B cell (primary cell): ENCODE results near the gene NWD2. TPM values are rescaled to one million over a fixed set of nuclear protein-coding genes. Genes with fewer than 3 reads are reported as not detected.

Experiments used
- ATAC-seq: fragments of 200-7000 bp; cut with Tn5 transposase; one replicate; pipeline ENCODE4 v1.10.0; 2021; ENCODE audit warnings: low read depth, mild to moderate bottlenecking, moderate number of reproducible peaks, moderate library complexity
- CTCF ChIA-PET: fragments of 350-600 bp; sonication (Branson Sonifier 250); formaldehyde crosslinking; loops from one replicate; lab custom pipeline; 2021; ENCODE audit warnings: antibody characterized with exemption, inconsistent platforms; lab: Charles Lee
- POLR2A ChIA-PET: fragments of 350-600 bp; sonication (Branson Sonifier 250); formaldehyde crosslinking; loops from one replicate; lab custom pipeline; 2021; ENCODE audit warnings: antibody characterized with exemption; lab: Charles Lee
- DNase-seq: peaks from one replicate; pipeline ENCODE4 v3.0.0; 2013
- H2AFZ ChIP-seq: 2 replicates; pipeline ENCODE4 v1.6.1; 2012; ENCODE audit warnings: mild to moderate bottlenecking, low read depth, low read length; ENCODE audit not compliant: insufficient read depth, poor library complexity, severe bottlenecking
- H3K27ac ChIP-seq, 2 donors: 1 replicate in 1 of 2; 2 replicates in 1 of 2; pipeline ENCODE4 v1.5.1; 2012 to 2013; ENCODE audit warnings: low read length in 2 of 2, mild to moderate bottlenecking in 2 of 2, moderate library complexity in 1 of 2
- H3K27me3 ChIP-seq, 4 experiments: fragments of 200-600 bp in 1 of 4; sonication (generic) in 1 of 4; replicated peaks in 1 of 4; 1 replicate in 2 of 4; 2 replicates in 2 of 4; pipeline versions ENCODE4 v1.6.1 to v1.7.0; 2013 to 2016; ENCODE audit warnings: low read length in 3 of 4, mild to moderate bottlenecking in 2 of 4, mixed read lengths in 1 of 4, moderate library complexity in 1 of 4; ENCODE audit not compliant: insufficient read depth in 4 of 4, control insufficient read depth in 3 of 4; ENCODE audit errors: control extremely low read depth in 1 of 4
- H3K36me3 ChIP-seq, 2 experiments: replicated peaks in 1 of 2; 1 replicate in 1 of 2; 2 replicates in 1 of 2; pipeline versions ENCODE4 v1.6.1 to v1.7.1; 2013; ENCODE audit warnings: low read length in 1 of 2; ENCODE audit not compliant: insufficient read depth in 2 of 2, control insufficient read depth in 1 of 2; ENCODE audit errors: control extremely low read depth in 1 of 2, extremely low read depth in 1 of 2
- H3K4me1 ChIP-seq, 2 donors: fragments of 200-600 bp in 1 of 2; sonication (generic) in 1 of 2; 1 replicate in 1 of 2; 2 replicates in 1 of 2; pipeline versions ENCODE4 v1.5.1 to v1.6.1; 2013 to 2017; ENCODE audit warnings: low read length in 2 of 2; ENCODE audit not compliant: control insufficient read depth in 2 of 2, insufficient read depth in 2 of 2
- H3K4me2 ChIP-seq: replicated peaks from 2 replicates; pipeline ENCODE3; 2012; ENCODE audit warnings: mild to moderate bottlenecking, low read depth, low read length; ENCODE audit not compliant: poor library complexity, severe bottlenecking
- H3K4me3 ChIP-seq, 5 experiments: fragments of 200-600 bp in 1 of 5; sonication (generic) in 1 of 5; 1 replicate in 3 of 5; 2 replicates in 2 of 5; pipeline versions ENCODE4 v1.5.1 to v1.7.0; 2011 to 2016; ENCODE audit warnings: low read length in 4 of 5, mild to moderate bottlenecking in 4 of 5, low read depth in 2 of 5, control low read depth in 1 of 5, moderate library complexity in 1 of 5; ENCODE audit not compliant: insufficient read depth in 1 of 5; ENCODE audit errors: control extremely low read depth in 1 of 5, extremely low read depth in 1 of 5
- H3K79me2 ChIP-seq: fragments of 200-600 bp; sonication (generic); one replicate; pipeline ENCODE4 v1.6.0; 2016; ENCODE audit warnings: low read length; ENCODE audit not compliant: control insufficient read depth, insufficient read depth
- H3K9ac ChIP-seq: fragments of 200-600 bp; sonication (generic); 2 replicates; pipeline ENCODE4 v1.6.1; 2017; ENCODE audit warnings: mild to moderate bottlenecking, low read length, moderate library complexity
- H3K9me3 ChIP-seq, 3 donors: one replicate each; pipeline versions ENCODE4 v1.6.1 to v1.7.1; 2013; ENCODE audit warnings: low read length in 2 of 3; ENCODE audit not compliant: control insufficient read depth in 2 of 3, insufficient read depth in 1 of 3; ENCODE audit errors: control extremely low read depth in 1 of 3
- H4K20me1 ChIP-seq: 2 replicates; pipeline ENCODE4 v1.6.0; 2012; ENCODE audit warnings: mild to moderate bottlenecking, low read length; ENCODE audit not compliant: insufficient read depth, control insufficient read depth, poor library complexity, severe bottlenecking
- H3K27ac Mint-ChIP-seq: one replicate; pipeline ENCODE4 v1.8.0; 2021; ENCODE audit warnings: mixed read lengths
- H3K27me3 Mint-ChIP-seq: one replicate; pipeline ENCODE4 v1.8.0; 2021; ENCODE audit warnings: mixed read lengths
- H3K4me1 Mint-ChIP-seq: one replicate; pipeline ENCODE4 v1.8.0; 2021; ENCODE audit warnings: mixed read lengths
- H3K4me3 Mint-ChIP-seq: one replicate; pipeline ENCODE4 v1.8.0; 2021; ENCODE audit warnings: mixed read lengths
- H3K9me3 Mint-ChIP-seq: one replicate; pipeline ENCODE4 v1.8.0; 2022; ENCODE audit warnings: mixed read lengths; ENCODE audit not compliant: insufficient read depth
- EZH2 ChIP-seq: IDR thresholded peaks from 2 replicates; pipeline ENCODE4 v1.6.1; 2012; ENCODE audit warnings: borderline replicate concordance, low read depth, mild to moderate bottlenecking, moderate library complexity, low read length; ENCODE audit not compliant: insufficient read depth, poor library complexity, severe bottlenecking
- WGBS: methylation state at CpG from one replicate; pipeline ENCODE4 v1.1.5; 2013; ENCODE audit warnings: missing lambda C conversion rate; ENCODE audit not compliant: insufficient coverage; 5-methylcytosine and 5-hydroxymethylcytosine counted together
- intact Hi-C: fragments of 100-400 bp; cut with micrococcal nuclease; formaldehyde crosslinking; loops from one replicate; pipeline ENCODE4 v1.10.0; 2022
- polyA plus RNA-seq: library from polyadenylated mRNA; depleted of rRNA; stranded (reverse); fragments of >200 nt; gene quantifications from 2 replicates; pipeline ENCODE4 v1.2.3, GENCODE V29; 2012
- total RNA-seq, 2 donors: library from RNA; stranded (reverse); fragments of 120-200 nt in 1 of 2; gene quantifications; 1 replicate in 1 of 2; 2 replicates in 1 of 2; pipeline versions ENCODE4 v1.2.3 to v1.2.4, GENCODE V29; 2013 to 2022
- TF ChIP-seq, protein P1 (sequence below): fragments of 200-600 bp; IDR thresholded peaks from one replicate; pipeline ENCODE4 v1.8.0; 2022; ENCODE audit warnings: antibody characterized with exemption, mild to moderate bottlenecking

The NWD2 gene
- total and polyA plus RNA-seq, 2 donors (not counting 1 experiment from before 2014, with no cell fraction given) = not detected

DNA sequence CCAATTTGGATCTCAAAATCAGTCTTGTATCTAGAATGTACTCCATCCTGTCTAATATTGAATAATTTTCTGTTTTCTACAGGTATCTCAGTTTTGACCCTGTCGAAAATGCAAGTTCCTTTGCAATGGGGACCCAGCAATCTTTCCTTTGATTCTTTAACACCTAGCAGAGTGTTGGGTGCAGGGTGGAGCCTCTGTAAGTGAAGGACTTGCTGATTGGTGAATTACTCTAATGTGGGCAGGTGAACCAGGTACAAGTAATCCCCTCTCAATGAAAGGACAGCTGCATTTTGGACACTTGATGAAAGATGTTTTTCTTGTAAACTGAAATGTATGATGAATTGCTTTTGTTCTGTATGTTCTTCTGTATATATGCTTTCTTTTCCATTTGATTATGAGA lies 54.9 kb downstream of the NWD2 start:
- H3K9me3 ChIP-seq = peaks cover 0 to under 1% (median 0%) of the 10 kb centered on the region in 3 donors
- no peaks in the 10 kb centered on the region for H3K27me3 ChIP-seq
- no peak for ATAC-seq
- intact Hi-C loops = no loop called here
- H3K27ac ChIP-seq = no peak overlapping the region
- Mint-ChIP-seq H3K27ac (no peak overlapping the region), H3K4me1 (no peaks in the 10 kb centered on the region), H3K9me3 (peaks cover 4% of the 10 kb centered on the region), H3K4me3 (no peak overlapping the region), H3K27me3 (no peaks in the 10 kb centered on the region)
- no peak overlapping the region for H3K4me3 ChIP-seq
- WGBS = no CpG with 5 or more reads among the region's 1 CpG
- H3K4me2 ChIP-seq = no peak overlapping the region
- CTCF ChIA-PET = no interaction called here
- no peak for DNase-seq
- no peaks in the 10 kb centered on the region for H3K79me2 ChIP-seq
- no peaks in the 10 kb centered on the region for H3K4me1 ChIP-seq
- POLR2A ChIA-PET = no interaction called here
- no peaks in the 10 kb centered on the region for H3K36me3 ChIP-seq
- no peaks in the 10 kb centered on the region for H4K20me1 ChIP-seq
- H3K9ac ChIP-seq = no peak overlapping the region
- TF ChIP-seq EZH2 = no peak
- TF ChIP-seq, protein P1, sequence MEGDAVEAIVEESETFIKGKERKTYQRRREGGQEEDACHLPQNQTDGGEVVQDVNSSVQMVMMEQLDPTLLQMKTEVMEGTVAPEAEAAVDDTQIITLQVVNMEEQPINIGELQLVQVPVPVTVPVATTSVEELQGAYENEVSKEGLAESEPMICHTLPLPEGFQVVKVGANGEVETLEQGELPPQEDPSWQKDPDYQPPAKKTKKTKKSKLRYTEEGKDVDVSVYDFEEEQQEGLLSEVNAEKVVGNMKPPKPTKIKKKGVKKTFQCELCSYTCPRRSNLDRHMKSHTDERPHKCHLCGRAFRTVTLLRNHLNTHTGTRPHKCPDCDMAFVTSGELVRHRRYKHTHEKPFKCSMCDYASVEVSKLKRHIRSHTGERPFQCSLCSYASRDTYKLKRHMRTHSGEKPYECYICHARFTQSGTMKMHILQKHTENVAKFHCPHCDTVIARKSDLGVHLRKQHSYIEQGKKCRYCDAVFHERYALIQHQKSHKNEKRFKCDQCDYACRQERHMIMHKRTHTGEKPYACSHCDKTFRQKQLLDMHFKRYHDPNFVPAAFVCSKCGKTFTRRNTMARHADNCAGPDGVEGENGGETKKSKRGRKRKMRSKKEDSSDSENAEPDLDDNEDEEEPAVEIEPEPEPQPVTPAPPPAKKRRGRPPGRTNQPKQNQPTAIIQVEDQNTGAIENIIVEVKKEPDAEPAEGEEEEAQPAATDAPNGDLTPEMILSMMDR = no peak
- H2AFZ ChIP-seq = no peak overlapping the region

DNA sequence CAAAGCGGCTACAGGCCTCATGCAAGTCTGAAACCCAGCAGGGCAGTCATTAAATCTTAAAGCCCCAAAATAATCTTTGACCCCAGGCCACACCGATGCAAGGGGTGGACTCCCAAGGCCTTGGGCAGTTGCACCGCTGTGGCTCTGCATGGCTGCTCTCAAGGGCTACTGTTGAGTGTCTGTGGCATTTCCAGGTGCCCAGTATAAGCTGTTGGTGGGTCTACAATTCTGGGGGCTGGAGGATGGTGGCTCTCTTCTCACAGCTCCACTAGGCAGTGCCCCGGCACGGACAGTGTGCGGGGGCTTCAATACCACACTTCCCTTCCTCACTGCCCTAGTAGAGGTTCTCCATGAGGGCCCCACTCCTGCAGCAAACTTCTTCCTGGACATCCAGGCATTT lies 60.1 kb downstream of the NWD2 start:
- intact Hi-C loops = no loop called here
- Histone ChIP-seq H3K27me3 (no peaks in the 10 kb centered on the region), H3K4me2 (no peak overlapping the region), H3K79me2 (no peaks in the 10 kb centered on the region), H3K4me1 (no peaks in the 10 kb centered on the region), H2AFZ (no peak overlapping the region), H3K9me3 (peaks cover 0 to 21% (median 0%) of the 10 kb centered on the region in 3 donors), H3K9ac (no peak overlapping the region), H4K20me1 (no peaks in the 10 kb centered on the region), H3K36me3 (no peaks in the 10 kb centered on the region), H3K27ac (no peak overlapping the region), H3K4me3 (no peak overlapping the region)
- 94% methylated on average over 3 of the region's 6 CpGs for WGBS
- H3K4me3 Mint-ChIP-seq = no peak overlapping the region
- CTCF ChIA-PET = no interaction called here
- TF ChIP-seq EZH2 = no peak
- TF ChIP-seq, protein P1 = no peak
- no peak overlapping the region for H3K27ac Mint-ChIP-seq
- H3K27me3 Mint-ChIP-seq = no peaks in the 10 kb centered on the region
- no peaks in the 10 kb centered on the region for H3K4me1 Mint-ChIP-seq
- DNase-seq (no peak), ATAC-seq (no peak)
- POLR2A ChIA-PET = no interaction called here
- peaks cover 7% of the 10 kb centered on the region for H3K9me3 Mint-ChIP-seq
